HG02840 (cell line): ENCODE measurements around the gene KCNQ1.

Source experiments
- ATAC-seq: cut with Tn5 transposase; IDR thresholded peaks from one replicate; pipeline ENCODE4 v1.9.1; 2021; ENCODE audit warnings: mild to moderate bottlenecking, moderate library complexity, moderate number of reproducible peaks; ENCODE audit not compliant: unreplicated experiment, low FRiP score

Gene KCNQ1

GRCh38 chr11:2701898-2702434 lies 257.2 kb downstream of the KCNQ1 start:
- no peak for ATAC-seq

- no peak for ATAC-seq
Measured at GRCh38 chr11:2702771-2703362, 258.1 kb downstream of the KCNQ1 start.

- ATAC-seq = no peak
Measured at GRCh38 chr11:2703363-2704141, 258.7 kb downstream of the KCNQ1 start.

- no peak for ATAC-seq
Measured at GRCh38 chr11:2704356-2704755, 259.5 kb downstream of the KCNQ1 start.

GRCh38 chr11:2704896-2705606 lies 260.2 kb downstream of the KCNQ1 start:
- no peak for ATAC-seq

- ATAC-seq = no peak
Measured at GRCh38 chr11:2706321-2706720, 261.5 kb downstream of the KCNQ1 start.

GRCh38 chr11:2707736-2708135 lies 262.9 kb downstream of the KCNQ1 start:
- ATAC-seq = no peak

GRCh38 chr11:2708151-2708581 lies 263.4 kb downstream of the KCNQ1 start:
- no peak for ATAC-seq

- no peak for ATAC-seq
Measured at GRCh38 chr11:2708757-2709281, 264.0 kb downstream of the KCNQ1 start.

- ATAC-seq = no peak
Measured at GRCh38 chr11:2709429-2709828, 264.6 kb downstream of the KCNQ1 start.

- no peak for ATAC-seq
Measured at GRCh38 chr11:2711161-2711560, 266.4 kb downstream of the KCNQ1 start.

- no peak for ATAC-seq
Measured at GRCh38 chr11:2713094-2713493, 268.3 kb downstream of the KCNQ1 start.

GRCh38 chr11:2713661-2714462 lies 269.1 kb downstream of the KCNQ1 start:
- no peak for ATAC-seq

- ATAC-seq = no peak
Measured at GRCh38 chr11:2714463-2714800, 269.6 kb downstream of the KCNQ1 start.

- no peak for ATAC-seq
Measured at GRCh38 chr11:2714871-2715270, 270.1 kb downstream of the KCNQ1 start.

- no peak for ATAC-seq
Measured at GRCh38 chr11:2715716-2716350, 271.0 kb downstream of the KCNQ1 start.

- no peak for ATAC-seq
Measured at GRCh38 chr11:2716376-2717095, 271.7 kb downstream of the KCNQ1 start.

GRCh38 chr11:2717561-2718325 lies 272.9 kb downstream of the KCNQ1 start:
- no peak for ATAC-seq
